PFSK-1 (cell line): ENCODE results near the gene ETDC.

Experiments used
- FOXP2 ChIP-seq: optimal IDR thresholded peaks from 2 replicates; pipeline ENCODE3; 2011; ENCODE audit warnings: borderline replicate concordance, control low read depth, inconsistent platforms; ENCODE audit not compliant: insufficient read depth; ENCODE audit errors: extremely low read length, extremely low read depth
- POLR2AphosphoS5 ChIP-seq: IDR thresholded peaks from 2 replicates; pipeline ENCODE4 v1.6.1; 2012; ENCODE audit warnings: low read depth, mild to moderate bottlenecking, control low read depth, low read length, moderate library complexity
- REST ChIP-seq, 2 experiments: IDR thresholded peaks; 2 replicates each; pipeline versions ENCODE4 v1.6.1 to v1.8.0; 2011 to 2012; ENCODE audit warnings: low read depth in 2 of 2, low read length in 2 of 2, control low read depth in 1 of 2, inconsistent platforms in 1 of 2, mild to moderate bottlenecking in 1 of 2, moderate library complexity in 1 of 2; ENCODE audit not compliant: insufficient read depth in 1 of 2
- SIN3A ChIP-seq: IDR thresholded peaks from 2 replicates; pipeline ENCODE4 v1.6.1; 2012; ENCODE audit warnings: mild to moderate bottlenecking, low read length, moderate library complexity, borderline replicate concordance; ENCODE audit not compliant: insufficient read depth
- TAF1 ChIP-seq: IDR thresholded peaks from 2 replicates; pipeline ENCODE4 v1.6.1; 2012; ENCODE audit warnings: low read length, control low read depth, borderline replicate concordance; ENCODE audit not compliant: insufficient read depth

DNA sequence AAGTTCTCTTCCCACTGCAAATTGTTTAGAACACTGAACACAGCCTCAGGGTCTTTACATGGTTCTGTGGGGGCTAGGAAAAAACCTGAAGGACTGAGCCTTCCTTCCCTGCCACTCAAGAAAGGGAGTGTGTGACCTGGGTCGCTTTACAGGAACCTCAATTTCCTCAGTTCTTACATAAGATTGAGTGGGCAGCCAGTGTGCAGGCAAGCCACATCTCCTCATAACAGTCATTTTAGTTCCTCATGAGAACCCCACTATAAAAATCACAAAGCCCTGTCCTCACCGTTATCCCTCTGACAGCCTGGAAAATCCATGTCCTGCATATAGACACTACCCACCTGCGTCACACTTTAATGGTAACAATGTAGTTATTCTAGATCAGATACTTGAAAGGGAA, 2.1 kb upstream of the ETDC start:
- TF ChIP-seq POLR2AphosphoS5, result no peak
- TF ChIP-seq REST (IDR thresholded peaks at IDR 0.05; ENCODE audit: insufficient read depth in 1 of 2, low read depth in 2 of 2, low read length in 2 of 2), result no peak
- no peak for TF ChIP-seq SIN3A
- no peak for TF ChIP-seq TAF1
- TF ChIP-seq FOXP2, result no peak
